H1 (cell line): ENCODE data around the gene NRXN2. TPM values are rescaled to one million over a fixed set of nuclear protein-coding genes. Genes with fewer than 3 reads are reported as not detected.

Source experiments
- GTF2F1 ChIP-seq: IDR thresholded peaks from 2 replicates; pipeline ENCODE4 v1.6.1; 2012; ENCODE audit warnings: low read depth, low read length, improper control_type of control experiment, borderline replicate concordance
- JUND ChIP-seq: IDR thresholded peaks from 2 replicates; pipeline ENCODE4 v1.6.1; 2011; ENCODE audit warnings: mild to moderate bottlenecking, improper control_type of control experiment, low read length
- NRF1 ChIP-seq: IDR thresholded peaks from 2 replicates; pipeline ENCODE4 v1.6.1; 2011; ENCODE audit warnings: mild to moderate bottlenecking, low read depth, low read length, improper control_type of control experiment
- RNF2 ChIP-seq: fragments of 200-900, 300-1000 bp; sonication (generic); IDR thresholded peaks from 2 replicates; pipeline ENCODE4 v1.7.1; 2016; ENCODE audit warnings: borderline replicate concordance, low read depth, mild to moderate bottlenecking, antibody characterized with exemption, low read length; ENCODE audit not compliant: poor library complexity, severe bottlenecking; ENCODE audit errors: missing control alignments
- SP4 ChIP-seq: IDR thresholded peaks from 2 replicates; pipeline ENCODE4 v1.6.1; 2012; ENCODE audit warnings: low read length, inconsistent platforms
- polyA plus RNA-seq, 7 experiments: library from polyadenylated mRNA; depleted of rRNA in 3 of 7; stranded (reverse) in 5 of 7; unstranded in 2 of 7; fragments of >200 nt in 5 of 7; fragments of 200-250 nt in 2 of 7; gene quantifications; 1 replicate in 5 of 7; 2 replicates in 1 of 7; 4 replicates in 1 of 7; pipeline versions ENCODE4 v1.2.1 to v1.2.3, GENCODE V29; 2011 to 2013; ENCODE audit warnings: missing spikeins in 2 of 7, mixed read lengths in 2 of 7
- total RNA-seq: library from RNA; stranded (reverse); fragmentation: NEBNext Ultra II Directional; extraction: Animal tissue kit (Norgen Biotek cat#: 25700); gene quantifications from 2 replicates; pipeline ENCODE4 v1.2.1, GENCODE V29; 2021

NRXN2 gene
- total and polyA plus RNA-seq, 2 of the 8 experiments (the other 6 are each of a cell fraction or from before 2014, with no cell fraction given): 1.3 to 11.5 TPM

GRCh38 chr11:64686466-64687170 is 36.4 kb downstream of the NRXN2 start (continued):
- TF ChIP-seq RNF2 (no peak), GTF2F1 (no peak), SP4 (no peak), NRF1 (no peak), JUND (no peak)
- TF ChIP-seq, all 59 proteins: peak for 0
